HUDEP-2 (cell line): ENCODE results near the gene OR8G1.
"Not testable (repeated sequence)": the region's sequence is repeated elsewhere in the genome, so short reads cannot be mapped to it uniquely, and the experiment has no call there.

ENCODE experiments used
- DNase-seq, 76 experiments: peaks; one replicate each; lab custom pipeline; 2025; ENCODE audit not compliant: unreplicated experiment in 76 of 76; lab: John Stamatoyannopoulos, UW

OR8G1 gene

DNA sequence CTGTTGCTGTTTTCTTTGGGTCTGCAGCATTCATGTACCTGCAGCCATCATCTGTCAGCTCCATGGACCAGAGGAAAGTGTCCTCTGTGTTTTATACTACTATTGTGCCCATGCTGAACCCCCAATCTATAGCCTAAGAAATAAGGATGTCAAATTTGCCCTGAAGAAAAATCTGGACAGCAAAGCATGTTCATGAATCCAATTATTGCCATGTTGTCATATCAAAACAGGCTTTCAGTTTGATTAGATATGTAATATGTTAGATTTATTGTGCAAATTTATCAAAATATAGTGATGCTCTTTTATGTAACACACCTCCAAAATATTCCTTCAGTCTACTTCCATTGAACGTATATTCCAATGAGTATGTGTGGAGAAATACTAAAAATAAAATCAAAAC, 15.4 kb upstream of the OR8G1 start:
- no peak for DNase-seq

GRCh38 chr11:124233376-124233775, 7.5 kb upstream of the OR8G1 start:
- DNase-seq, result no peak

DNA sequence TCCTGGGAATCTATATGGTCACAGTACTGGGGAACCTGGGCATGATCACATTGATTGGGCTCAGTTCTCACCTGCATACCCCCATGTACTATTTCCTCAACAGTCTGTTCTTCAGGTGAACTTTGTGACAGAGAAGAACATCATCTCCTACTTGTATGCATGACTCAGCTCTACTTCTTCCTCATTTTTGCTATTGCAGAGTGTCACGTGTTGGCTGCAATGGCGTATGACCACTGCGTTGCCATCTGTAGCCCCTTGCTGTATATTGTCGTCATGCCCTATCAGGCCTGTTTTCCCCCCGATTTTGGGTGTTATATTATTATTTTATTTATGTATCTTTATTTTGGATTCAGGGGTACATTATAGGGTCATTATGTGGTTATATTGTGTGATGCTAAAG, 2.4 kb upstream of the OR8G1 start:
- DNase-seq, result no peak

DNA sequence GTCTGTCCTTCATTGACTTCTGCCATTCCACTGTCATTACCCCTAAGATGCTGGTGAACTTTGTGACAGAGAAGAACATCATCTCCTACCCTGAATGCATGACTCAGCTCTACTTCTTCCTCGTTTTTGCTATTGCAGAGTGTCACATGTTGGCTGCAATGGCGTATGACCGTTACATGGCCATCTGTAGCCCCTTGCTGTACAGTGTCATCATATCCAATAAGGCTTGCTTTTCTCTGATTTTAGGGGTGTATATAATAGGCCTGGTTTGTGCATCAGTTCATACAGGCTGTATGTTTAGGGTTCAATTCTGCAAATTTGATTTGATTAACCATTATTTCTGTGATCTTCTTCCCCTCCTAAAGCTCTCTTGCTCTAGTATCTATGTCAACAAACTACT, 9.0 kb downstream of the OR8G1 start:
- not testable (repeated sequence) for DNase-seq

DNA sequence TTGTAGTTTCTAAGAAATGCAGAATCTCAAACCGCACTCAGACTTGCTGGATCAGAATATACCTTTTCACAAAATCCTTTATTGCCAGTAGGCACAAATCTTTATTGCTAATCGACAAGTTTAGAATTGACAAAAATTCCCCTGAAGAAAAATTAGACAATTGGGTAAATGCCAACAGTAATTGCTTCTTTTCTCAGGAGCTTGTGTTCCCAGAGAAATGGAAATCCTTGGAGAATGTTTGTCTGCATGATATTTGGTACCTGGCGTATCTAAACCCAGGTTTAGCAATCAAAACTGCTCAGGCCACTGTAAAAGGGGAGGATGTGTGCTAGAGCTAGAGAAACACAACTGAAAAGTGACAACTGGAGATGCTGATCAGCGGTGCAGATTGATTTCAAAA, 15.2 kb downstream of the OR8G1 start, which contains the start of gene OR8G5:
Gene OR8G5 (plus strand): TSS at position 301 of the 400 bp plus-strand sequence. CDS start 8,556 bp downstream, outside the sequence.
- no peak for DNase-seq

DNA sequence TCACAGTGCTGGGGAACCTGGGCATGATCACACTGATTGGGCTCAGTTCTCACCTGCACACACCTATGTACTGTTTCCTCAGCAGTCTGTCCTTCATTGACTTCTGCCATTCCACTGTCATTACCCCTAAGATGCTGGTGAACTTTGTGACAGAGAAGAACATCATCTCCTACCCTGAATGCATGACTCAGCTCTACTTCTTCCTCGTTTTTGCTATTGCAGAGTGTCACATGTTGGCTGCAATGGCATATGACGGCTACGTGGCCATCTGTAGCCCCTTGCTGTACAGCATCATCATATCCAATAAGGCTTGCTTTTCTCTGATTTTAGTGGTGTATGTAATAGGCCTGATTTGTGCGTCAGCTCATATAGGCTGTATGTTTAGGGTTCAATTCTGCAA, 24.1 kb downstream of the OR8G1 start:
- DNase-seq, result not testable (repeated sequence)

- not testable (repeated sequence) for DNase-seq
Measured at GRCh38 chr11:124270886-124271285, 30.0 kb downstream of the OR8G1 start.

DNA sequence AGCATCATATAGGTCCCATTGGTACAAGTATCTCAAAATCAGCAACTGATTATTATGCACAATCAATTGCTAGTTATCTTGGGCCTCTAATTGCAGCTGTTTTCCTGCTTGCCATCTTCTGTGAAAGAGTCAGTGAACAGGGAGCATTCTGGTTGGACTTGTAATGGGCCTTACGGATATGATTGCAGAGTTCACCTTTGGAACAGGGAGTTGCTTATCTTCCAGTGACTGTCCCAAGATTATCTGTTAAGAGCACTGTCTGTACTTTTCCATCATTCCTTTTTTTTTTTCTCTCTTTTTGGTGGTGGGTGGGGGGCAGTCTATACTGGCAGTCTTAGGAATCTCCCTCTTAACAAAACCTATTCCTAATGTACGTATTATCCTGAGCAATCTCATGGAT, 33.1 kb downstream of the OR8G1 start:
- DNase-seq, result no peak

- DNase-seq, result peak in 48 of 76 experiments; percentile 2 to 83 (median 48)
Measured at GRCh38 chr11:124276081-124276480, 35.2 kb downstream of the OR8G1 start.

GRCh38 chr11:124277207-124277606, 36.3 kb downstream of the OR8G1 start:
- DNase-seq, result no peak

DNA sequence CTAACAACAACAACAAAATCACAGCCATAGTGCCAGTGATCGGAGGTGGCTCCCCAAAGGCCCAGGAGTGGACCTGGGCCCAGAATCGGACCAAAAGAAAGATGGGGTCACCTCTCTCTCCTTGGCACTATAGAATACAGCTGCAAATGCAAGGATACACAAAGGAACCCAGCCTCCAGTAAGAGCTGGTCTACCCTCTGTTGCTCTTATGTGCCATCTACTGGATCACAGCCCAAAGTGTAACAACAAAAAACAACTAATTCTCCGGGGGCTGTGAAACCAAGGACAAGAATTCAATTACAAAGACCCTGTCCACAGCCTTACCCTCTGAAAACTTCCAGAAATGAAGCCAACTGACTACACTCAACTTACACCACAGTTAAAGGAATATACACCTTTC, 36.9 kb downstream of the OR8G1 start:
- DNase-seq, result peak in 32 of 76 experiments; percentile 1 to 55 (median 17)

DNA sequence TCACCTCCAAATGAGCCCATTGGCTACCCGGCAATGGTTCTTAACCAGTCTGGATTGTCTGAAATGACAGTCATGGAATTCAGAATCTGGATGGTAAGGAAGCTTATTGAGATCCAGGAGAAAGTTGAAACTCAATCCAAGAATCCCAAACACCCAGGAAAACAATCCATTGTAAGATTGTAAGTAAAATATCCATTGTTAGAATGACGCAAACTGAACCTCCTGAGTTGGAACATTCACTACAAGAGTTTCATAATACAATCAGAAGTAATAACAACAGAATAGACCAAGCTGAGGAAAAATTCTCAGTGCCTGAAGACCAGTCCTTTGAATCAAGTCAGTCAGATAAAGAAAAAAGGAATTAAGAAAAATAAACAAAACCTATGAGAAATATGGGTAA, 37.4 kb downstream of the OR8G1 start:
- no peak for DNase-seq

DNA sequence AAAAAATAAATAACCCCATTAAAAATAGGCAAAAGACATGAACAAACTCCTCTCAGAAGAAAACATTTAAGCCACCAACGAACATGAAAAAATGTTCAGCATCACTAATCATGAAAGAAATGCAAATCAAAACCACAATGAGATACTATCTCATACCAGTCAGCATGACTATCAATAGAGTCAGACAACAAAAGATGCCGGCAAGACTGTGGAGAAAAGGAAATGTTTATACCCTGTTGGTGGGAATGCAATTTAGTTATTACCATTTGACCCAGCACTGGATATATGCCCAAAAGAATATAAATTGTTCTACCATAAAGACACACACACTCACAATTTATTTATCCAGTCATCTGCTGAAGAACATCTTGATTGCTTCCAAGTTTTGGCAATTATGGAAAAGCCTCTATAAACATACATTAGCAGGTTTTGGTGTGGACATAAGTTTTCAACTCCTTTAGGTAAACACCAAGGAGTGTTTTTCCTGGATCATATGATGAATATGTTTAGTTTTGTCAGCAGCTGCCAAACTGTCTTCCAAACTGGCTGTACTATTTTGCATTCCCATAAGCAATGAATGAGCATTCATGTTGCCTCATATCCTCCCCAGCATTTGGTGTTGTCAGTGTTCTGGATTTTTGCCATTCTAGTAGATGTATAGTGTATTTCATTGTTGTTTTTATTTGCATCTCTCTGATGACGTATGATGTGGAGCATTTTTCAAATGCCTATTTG, 44.9 kb downstream of the OR8G1 start:
- DNase-seq, result no peak

- no peak for DNase-seq
Measured at GRCh38 chr11:124294687-124295086, 53.8 kb downstream of the OR8G1 start.

DNA sequence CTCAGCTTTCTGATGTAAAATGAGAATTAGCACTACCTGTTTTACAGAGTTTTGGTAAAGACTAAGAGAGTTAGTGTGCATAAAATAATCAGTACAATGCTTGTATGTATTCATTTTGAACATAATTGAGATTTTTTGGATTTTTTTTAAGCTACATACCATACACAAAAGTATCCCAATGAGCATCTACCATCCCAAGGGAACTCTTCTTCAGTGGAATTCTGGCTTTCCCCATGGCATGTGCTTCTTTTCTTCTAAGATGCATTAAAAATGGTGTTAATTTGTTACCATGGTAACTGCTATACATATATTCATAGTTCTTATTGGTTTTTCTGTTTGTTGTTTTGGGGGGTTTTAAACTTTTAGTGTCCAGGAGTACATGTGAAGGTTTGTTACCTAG, 55.1 kb downstream of the OR8G1 start:
- no peak for DNase-seq

DNA sequence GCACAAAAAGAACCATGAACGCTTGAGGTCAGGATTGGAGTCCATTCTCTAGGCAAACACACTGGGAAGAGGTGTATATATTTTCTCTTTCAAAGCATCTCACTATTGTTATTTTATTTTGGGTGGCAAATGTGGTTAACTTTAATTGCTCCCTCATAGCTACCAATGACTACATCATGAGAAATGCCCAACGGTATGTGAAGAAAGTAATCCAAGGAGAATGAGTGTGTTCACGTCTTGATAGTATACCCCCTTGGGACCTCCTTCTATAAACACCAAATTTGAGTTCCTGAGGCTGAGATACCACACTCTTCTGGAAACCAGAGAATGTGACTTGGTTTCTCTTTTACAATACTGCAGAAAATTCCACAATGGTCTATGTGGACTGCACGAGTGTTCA, 57.0 kb downstream of the OR8G1 start:
- DNase-seq, result no peak

DNA sequence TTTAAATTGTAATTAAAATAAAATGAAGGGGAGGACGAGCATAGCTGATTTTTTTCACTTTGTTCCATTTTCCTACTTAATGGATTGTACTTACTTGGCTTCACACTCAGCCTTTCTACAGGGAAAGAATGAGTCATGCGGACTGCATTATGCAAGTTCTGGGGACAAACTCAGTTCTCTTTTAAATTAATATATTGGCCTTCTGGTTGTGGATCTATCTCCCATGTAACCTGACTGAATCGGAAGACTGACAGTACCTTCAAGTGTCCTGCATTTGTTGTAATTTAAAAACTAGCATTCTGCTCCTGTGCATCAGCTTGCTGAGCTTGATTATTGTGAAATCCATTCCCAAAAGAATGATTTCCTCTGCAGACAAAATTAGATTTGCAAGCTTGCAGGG, 60.7 kb downstream of the OR8G1 start:
- no peak for DNase-seq

DNA sequence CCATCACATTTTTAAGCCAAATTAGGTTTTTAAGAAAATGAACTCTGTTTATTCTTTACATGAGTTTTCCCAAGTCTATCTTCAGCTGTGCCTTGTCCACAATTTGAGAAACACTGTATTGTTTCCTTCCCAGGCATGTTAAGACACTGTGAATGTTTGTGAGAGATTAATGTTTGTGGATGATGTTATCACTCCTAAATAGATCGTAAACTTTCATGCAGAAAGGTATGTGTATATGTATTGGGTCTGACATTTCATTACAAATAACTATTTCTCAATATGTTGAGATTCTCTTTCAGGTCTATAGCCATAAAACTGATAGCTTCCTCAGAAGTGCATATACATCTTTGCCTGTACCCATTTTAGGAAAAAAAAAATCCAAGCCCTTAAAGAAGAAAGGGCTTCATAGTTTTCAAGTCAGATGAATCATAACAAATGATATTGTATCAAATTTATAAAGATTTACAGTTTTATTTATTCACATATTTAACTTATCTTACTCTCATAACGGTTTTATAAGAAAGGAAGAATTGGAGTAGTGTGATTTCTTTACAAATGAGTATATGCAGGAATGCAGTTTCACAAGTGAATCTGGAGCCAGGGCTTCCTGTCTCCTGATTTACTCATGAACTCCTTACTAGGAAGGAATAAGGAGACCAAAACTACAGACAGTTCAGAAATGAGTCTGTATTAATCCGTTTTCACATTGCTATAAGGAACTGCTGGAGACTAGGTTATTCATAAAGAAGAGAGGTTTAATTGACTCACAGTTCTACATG, 61.6 kb downstream of the OR8G1 start:
- DNase-seq, result no peak
